Peyer's patch (tissue), 4 donors: Measurements from ENCODE around the gene CDYL.

Source experiments
- POLR2A ChIP-seq, 2 donors: fragments of 450-650 bp; IDR thresholded peaks; one replicate each; pipeline ENCODE4 v1.5.1; 2017; ENCODE audit warnings: antibody characterized with exemption in 2 of 2, mild to moderate bottlenecking in 2 of 2, moderate library complexity in 2 of 2
- TF ChIP-seq, protein P1 (sequence below), 6 experiments: fragments of 450-650 bp in 4 of 6; fragments of 200-600 bp in 2 of 6; sonication (generic) in 1 of 6; IDR thresholded peaks; one replicate each; pipeline ENCODE4 v1.5.1; 2017 to 2019; ENCODE audit warnings: antibody characterized with exemption in 6 of 6, mild to moderate bottlenecking in 3 of 6, moderate library complexity in 1 of 6

DNA sequence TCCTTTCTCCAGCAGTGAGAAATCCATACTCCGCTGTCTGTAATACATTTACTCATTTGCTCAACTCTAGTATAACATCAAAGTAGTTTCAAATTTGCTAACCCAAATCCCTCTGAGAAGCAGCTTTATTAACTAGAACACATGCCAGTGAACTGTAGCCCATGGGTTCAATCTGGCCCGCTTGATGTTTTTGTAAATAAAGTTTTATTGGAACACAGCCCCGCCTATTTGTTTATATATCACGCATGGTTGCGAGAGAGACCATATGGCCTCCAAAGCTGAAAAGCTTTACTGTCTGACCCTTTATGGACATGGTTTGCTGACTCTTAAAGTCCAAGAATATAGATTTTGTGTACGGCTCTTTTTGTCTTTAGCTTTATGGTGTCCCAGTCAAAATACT lies 32.2 kb downstream of the CDYL start:
- TF ChIP-seq POLR2A (IDR thresholded peaks at IDR 0.05): no peak
- TF ChIP-seq, protein P1, sequence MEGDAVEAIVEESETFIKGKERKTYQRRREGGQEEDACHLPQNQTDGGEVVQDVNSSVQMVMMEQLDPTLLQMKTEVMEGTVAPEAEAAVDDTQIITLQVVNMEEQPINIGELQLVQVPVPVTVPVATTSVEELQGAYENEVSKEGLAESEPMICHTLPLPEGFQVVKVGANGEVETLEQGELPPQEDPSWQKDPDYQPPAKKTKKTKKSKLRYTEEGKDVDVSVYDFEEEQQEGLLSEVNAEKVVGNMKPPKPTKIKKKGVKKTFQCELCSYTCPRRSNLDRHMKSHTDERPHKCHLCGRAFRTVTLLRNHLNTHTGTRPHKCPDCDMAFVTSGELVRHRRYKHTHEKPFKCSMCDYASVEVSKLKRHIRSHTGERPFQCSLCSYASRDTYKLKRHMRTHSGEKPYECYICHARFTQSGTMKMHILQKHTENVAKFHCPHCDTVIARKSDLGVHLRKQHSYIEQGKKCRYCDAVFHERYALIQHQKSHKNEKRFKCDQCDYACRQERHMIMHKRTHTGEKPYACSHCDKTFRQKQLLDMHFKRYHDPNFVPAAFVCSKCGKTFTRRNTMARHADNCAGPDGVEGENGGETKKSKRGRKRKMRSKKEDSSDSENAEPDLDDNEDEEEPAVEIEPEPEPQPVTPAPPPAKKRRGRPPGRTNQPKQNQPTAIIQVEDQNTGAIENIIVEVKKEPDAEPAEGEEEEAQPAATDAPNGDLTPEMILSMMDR (IDR thresholded peaks at IDR 0.05): no peak
